Head of caudate nucleus (tissue), 42 donors: ENCODE data around the gene EIF4E1B.

ENCODE experiments used
- DNase-seq, 42 donors: peaks; one replicate each; pipeline versions ENCODE4 v3.0.0 to v3.0.0-alpha.2; 2020 to 2021; ENCODE audit warnings: mixed read lengths in 7 of 42
- intact Hi-C: fragments of 100-400 bp; cut with DNase I; formaldehyde crosslinking; loops from one replicate; pipeline ENCODE4 v1.15.0; 2022

EIF4E1B gene

GRCh38 chr5:176624142-176624541 is 6.3 kb upstream of the EIF4E1B start:
- no peak for DNase-seq
- intact Hi-C loops: no loop called here

GRCh38 chr5:176624938-176625337 is 5.5 kb upstream of the EIF4E1B start:
- DNase-seq: no peak
- intact Hi-C loops: no loop called here

GRCh38 chr5:176625512-176625911 is 5.0 kb upstream of the EIF4E1B start:
- intact Hi-C loops: no loop called here
- DNase-seq: no peak

- intact Hi-C loops: no loop called here
- no peak for DNase-seq
Observed at GRCh38 chr5:176625966-176626875, 4.3 kb upstream of the EIF4E1B start.

- intact Hi-C loops: no loop called here
- no peak for DNase-seq
Observed at GRCh38 chr5:176626876-176627236, 3.6 kb upstream of the EIF4E1B start.

- intact Hi-C loops: no loop called here
- DNase-seq: no peak
Observed at GRCh38 chr5:176627582-176627981, 2.9 kb upstream of the EIF4E1B start.

GRCh38 chr5:176628406-176629228 is 1.9 kb upstream of the EIF4E1B start:
- DNase-seq: no peak

GRCh38 chr5:176629317-176629852 is 1.1 kb upstream of the EIF4E1B start:
- intact Hi-C loops: no loop called here
- no peak for DNase-seq

More at GRCh38 chr5:176628406-176629228, 1.9 kb upstream of the EIF4E1B start:
- intact Hi-C loops: no loop called here

- intact Hi-C loops: no loop called here
- no peak for DNase-seq
Observed at GRCh38 chr5:176630681-176631222, 277 bp downstream of the EIF4E1B start.

GRCh38 chr5:176631383-176632200 is 1.1 kb downstream of the EIF4E1B start:
- intact Hi-C loops: no loop called here
- no peak for DNase-seq

- intact Hi-C loops: no loop called here
- DNase-seq: no peak
Observed at GRCh38 chr5:176632745-176633144, 2.3 kb downstream of the EIF4E1B start.

- DNase-seq: no peak
- intact Hi-C loops: no loop called here
Observed at GRCh38 chr5:176633598-176633997, 3.1 kb downstream of the EIF4E1B start.

- no peak for DNase-seq
- intact Hi-C loops: no loop called here
Observed at GRCh38 chr5:176636426-176636825, 6.0 kb downstream of the EIF4E1B start.

GRCh38 chr5:176637556-176637955 is 7.1 kb downstream of the EIF4E1B start:
- no peak for DNase-seq
- intact Hi-C loops: no loop called here

- intact Hi-C loops: no loop called here
Observed at GRCh38 chr5:176638437-176638836, 8.0 kb downstream of the EIF4E1B start.

GRCh38 chr5:176639208-176639607 is 8.7 kb downstream of the EIF4E1B start:
- intact Hi-C loops: no loop called here
- DNase-seq: no peak

More at GRCh38 chr5:176638437-176638836, 8.0 kb downstream of the EIF4E1B start:
- no peak for DNase-seq

- DNase-seq: peak in 41 of 42 donors; percentile 27 to 82 (median 63)
Observed at GRCh38 chr5:176639981-176640380, 9.5 kb downstream of the EIF4E1B start.

GRCh38 chr5:176640616-176641015 is 10.1 kb downstream of the EIF4E1B start:
- intact Hi-C loops: no loop called here

More at GRCh38 chr5:176639981-176640380, 9.5 kb downstream of the EIF4E1B start:
- intact Hi-C loops: no loop called here

More at GRCh38 chr5:176640616-176641015, 10.1 kb downstream of the EIF4E1B start:
- no peak for DNase-seq
